Stimulated activated CD4-positive, alpha-beta T cell treated with anti-CD3 and anti-CD28 coated beads, Interleukin-4, amount 100 ng/mL, for 24 hours (primary cell): Measurements from ENCODE around the gene STARD10.

ENCODE experiments used
- DNase-seq: peaks from one replicate; pipeline ENCODE4 v3.0.0-alpha.2; 2020

Gene STARD10

GRCh38 chr11:72742513-72743320 is 51.1 kb downstream of the STARD10 start:
- DNase-seq = no peak

DNA sequence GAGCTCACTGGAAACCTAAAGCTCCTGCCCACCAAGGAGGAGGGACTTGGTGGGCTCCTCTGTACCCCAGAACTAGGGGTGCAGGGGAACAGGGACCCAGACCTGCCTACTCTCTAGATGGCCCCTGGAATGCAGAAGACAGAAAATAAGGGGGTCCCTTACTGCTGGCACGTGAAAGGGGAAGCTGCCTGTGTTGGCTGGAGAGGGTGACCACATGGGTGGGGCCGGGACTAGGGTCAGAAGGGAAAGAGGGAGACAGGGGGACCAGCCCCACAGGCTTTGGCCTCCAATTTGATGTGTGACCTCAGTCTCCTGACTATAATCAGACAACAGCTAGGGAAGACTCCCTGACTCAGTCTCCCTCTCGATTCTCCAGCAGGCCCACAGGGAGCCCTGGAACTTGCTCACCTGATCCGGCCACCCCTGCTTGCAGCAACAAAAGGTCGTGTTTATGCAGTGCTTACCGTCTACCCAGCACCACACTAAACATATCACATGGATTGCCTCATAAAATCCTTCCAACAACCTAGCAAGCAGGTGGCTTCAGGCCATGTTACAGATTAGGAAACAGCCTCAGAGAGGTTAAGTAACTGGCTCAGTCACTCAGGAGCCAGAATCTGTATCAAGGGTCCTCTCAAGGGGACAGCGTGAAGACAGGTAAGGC is 51.9 kb downstream of the STARD10 start:
- no peak for DNase-seq

DNA sequence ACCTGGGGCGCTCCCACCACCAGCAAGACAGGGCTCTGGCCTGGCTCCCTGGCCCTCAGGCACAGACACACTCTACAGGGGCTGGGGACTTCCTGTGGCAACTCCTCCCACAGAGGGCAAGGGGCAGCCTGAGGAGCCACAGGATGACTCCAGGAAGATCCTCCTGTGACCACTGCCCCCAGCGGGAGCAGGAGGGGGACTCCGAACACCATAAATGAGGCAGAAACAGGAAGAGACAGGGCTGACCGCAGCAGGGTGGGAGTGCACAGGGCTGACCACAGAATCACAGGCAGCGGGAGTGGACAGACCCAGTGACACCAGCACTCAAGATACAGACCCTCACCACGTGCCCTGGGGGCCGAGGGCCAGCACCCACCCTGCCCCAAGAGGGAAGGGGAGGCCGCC is 52.4 kb downstream of the STARD10 start:
- no peak for DNase-seq

DNA sequence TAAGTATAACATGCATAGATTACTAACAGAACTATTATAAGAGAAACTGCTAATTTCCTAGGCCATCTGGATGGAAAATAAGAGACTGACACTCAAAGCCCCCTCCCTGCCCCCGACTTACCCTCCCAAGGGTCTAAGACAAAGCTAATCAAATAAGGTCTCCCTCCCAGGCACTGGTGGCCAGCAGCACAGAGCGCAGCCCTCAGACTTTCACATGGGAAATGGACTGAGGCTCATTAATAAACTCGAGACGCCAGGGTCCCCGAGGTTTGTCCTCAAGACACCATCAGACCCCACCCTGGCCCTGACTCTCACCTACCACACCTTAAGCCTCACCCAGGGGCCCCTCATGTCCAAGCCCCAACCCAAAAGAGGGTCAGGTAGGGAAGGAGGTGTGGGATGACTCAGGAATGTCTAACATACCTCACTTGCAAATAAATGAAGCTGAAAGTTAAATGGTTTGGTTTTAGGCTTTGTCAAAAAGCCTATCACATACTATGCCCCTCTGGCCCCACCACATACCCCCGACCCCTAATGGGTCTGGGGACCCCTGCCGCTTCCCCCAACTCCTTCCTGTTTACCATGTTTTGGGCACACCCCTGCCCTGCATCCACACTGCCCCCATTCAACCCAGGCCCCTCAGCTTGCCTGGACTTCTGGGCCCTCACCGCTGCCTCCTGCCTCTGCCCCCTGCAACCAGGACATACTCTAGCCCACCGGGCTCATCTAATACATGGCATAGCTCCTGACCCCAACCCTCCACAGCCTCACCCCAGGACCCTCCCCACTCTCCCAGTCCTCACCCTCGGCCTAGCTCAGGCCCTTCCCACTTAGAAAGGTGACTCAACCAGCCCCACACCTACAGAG is 53.1 kb downstream of the STARD10 start:
- DNase-seq = no peak

DNA sequence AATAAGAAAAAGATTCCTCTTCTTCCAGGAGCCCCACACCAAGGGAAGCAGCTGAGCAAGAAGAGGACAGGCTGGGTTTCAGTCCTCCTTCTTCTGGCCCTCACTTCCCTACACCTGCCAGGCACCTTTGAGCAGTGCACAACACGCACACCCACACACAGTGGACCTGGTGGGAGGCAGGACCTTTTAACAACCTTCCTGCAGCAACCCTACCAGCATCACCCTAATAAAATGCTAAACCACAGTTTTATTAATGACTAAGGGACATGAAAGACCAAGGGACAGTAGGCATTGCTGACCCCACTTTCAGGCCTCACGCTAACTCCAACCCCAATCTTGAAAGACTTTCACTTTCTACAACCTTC is 53.8 kb downstream of the STARD10 start:
- no peak for DNase-seq

DNA sequence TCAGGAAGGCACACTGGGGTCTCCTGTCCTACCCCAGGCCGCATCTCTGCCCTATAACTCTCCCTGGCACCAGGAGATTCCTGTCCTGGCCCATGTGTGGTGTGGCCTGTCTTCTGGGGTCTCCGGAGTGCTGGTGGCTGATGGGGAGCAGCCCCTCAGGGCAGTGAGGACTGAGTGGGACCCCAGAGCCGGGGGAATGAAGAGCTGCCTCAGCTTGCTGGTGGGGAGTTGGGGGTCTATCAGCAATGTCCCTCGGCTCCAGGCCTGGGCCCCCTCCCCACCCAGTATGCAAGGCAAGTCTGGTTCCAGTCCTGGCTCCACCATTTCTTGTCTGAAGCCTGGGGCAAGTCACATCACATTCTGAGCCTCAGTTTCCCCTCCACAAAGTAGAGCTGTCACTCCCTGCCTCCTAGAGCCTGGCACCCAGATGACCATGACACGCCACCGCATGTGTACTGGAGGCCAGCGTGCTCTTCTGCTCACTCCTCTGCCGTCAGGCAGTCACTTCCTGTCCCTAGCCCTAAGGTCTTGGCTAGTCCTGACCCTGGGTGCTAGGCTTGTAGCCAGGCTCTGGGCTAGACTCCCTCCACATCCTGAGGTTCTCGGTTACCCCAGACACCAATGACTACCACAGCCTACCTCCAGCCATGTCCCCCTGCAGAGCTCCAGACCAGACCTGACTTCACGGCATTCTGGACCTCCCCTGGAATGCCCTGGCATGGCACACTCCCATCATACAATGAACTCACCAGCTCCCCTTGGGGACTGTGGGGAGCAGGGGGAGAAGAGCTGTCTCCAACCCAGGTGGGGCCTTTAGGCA is 54.4 kb downstream of the STARD10 start:
- no peak for DNase-seq

GRCh38 chr11:72738199-72739141 is 55.4 kb downstream of the STARD10 start:
- DNase-seq = no peak

DNA sequence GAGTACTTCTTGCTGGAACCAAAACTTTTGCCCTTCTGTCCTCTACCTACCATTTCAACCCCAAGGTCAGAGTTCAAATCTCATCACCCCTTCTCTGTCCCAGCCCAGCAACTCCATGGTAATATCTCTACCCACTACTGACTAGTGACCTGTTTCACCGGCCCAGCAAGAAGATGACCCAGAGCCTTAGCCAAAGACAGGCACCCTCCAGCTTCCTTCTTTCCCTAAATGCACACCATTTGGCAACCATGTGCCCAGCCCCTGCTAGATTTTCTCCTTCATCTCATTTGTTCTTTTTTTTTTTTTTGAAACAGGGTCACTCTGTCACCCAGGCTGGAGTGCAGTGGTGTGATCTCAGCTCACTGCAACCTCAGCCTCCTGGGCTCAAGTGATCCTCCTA is 56.5 kb downstream of the STARD10 start:
- DNase-seq = no peak

- peak; percentile 61 for DNase-seq
These were observed 57.3 kb downstream of the STARD10 start for GRCh38 chr11:72736452-72737069.

DNA sequence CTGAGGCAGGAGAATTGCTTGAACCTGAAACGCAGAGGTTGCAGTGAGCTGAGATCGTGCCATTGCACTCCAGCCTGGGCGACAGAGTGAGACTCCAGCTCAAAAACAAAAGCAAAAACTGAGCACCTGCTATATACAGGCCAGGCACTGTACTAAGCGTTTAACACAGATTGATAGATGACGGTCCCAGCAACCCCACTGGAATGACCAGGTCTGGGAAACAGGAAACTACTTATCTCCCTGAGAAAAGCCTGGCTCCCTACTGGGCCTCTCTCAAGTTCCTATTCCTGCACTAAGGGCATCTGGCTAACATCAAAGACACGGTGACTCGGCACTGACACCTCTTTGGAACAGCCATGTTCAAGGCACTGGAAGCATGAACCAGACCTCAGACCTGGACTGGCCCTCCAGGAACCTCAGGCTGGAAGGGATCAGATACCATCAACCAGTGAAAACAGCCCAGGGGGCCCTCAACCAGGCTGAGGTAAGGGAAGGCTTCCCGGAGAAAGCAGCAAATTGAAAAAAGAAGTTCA is 58.3 kb downstream of the STARD10 start:
- DNase-seq = no peak

DNA sequence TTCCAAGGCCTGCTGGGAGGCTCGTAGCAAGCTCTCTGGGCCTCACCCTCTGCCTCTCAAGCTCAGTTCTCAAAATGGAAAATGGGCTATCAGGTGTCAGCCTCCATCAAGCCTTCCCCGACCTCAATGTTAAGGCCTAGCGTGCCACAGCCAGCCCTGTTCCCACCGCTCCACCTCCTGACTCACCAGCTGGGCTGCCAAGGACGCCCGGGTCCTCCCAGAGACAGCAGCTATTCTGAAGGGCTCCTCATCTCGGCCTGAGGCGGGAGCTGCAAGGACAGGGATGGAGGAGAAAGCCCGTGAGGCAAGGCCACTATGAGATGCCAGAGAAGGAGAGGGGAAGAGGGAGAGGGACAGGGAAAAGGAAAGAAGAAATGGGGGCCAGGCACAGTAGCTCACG is 61.5 kb downstream of the STARD10 start:
- DNase-seq = no peak

- no peak for DNase-seq
These were observed 63.1 kb downstream of the STARD10 start for GRCh38 chr11:72730737-72731136.

DNA sequence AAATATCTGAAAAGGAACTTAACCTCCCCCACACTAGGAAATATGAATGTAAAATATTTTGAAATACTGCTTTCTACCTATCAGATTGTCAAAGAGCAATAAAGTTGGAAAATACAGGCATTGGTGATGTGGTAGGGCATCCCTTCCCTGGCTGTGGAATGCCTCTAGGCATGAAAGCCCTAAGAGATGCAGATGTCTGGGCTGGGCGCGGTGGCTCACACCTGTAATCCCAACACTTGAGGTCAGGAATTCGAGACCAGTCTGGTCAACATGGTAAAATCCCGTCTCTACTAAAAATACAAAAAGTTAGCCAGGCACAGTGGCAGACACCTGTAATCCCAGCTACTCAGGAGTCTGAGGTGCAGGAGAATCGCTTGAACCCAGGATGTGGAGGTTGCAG is 63.6 kb downstream of the STARD10 start:
- no peak for DNase-seq

DNA sequence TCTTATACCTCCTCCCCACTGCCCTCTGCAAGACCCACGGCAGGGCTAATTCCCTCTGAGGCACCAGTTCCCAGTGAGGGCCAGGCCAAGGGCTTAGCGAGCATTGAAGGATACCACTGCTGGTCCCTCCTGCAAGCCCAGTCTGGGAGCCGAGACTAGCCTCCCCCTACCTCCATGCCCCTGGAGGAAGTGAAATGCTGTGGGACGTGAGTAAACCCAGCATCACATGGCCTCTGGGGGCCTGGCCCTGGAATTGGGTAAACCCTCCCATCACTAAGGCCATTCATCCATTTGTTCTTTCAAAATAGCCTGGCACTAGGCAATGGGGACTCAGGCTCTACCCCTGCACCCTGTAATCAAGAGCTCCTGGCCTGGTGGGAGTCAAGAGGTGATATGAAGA is 66.3 kb downstream of the STARD10 start:
- no peak for DNase-seq

DNA sequence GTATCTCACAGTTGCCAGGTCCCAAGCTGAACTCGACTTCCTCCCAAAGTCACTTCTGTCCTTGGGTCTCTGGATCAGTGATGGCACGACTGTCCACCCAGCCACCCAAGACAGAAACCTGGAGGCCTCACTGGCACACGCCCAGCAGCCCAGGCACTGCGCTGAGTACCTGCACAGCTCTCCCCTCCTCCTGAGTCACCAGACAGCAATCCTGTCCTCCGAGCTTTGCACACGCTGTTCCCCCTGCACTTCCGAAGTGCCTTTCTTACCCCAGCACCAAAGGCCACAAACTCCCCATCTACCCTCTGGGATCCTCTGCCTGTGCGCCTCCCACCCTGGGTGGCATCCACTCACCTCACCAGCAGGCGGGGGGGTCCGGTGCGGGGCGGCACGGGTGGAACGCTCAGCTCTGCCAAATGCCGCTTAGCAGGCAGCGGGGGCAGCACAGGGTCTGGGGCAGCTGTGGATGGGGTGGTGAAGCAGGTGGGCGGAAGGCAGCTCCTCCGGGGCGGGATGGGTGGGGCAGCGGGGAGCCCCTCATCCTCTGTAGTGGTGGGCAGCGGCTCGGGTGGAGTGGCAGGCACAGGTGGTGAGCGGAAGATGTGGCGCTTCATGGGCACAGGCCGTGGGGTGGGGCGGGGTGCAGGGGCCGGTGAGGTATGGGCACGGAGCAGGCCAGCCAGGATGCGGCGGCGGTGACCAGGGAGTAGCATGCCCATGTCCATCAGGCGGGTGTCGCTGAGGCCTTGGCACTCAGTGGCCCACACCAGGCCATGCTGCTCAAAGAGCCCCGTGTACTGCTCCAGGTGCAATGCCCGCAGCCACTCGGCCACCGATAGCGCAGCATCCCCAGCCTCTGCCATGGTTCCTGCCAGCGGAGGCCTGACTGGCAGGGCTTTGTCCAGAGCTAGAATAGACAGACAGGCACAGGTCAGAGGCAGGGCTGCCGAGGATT is 67.3 kb downstream of the STARD10 start:
- no peak for DNase-seq

DNA sequence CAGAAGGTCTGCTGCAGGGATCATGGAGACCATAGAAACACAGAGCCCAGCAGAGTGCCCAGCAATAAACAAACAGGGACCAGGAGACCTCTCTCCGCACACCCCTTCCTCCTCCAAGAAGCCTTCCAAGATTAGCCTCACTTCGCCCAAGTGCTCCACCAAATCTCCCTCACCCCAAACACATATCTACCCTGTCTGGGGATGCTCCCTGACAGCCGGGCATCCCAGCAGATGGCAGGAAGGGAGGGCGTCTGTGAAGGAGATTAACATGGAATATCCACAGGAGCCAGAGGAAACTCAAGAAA is 68.2 kb downstream of the STARD10 start:
- DNase-seq = no peak

- peak; percentile 83 for DNase-seq
These were observed 68.8 kb downstream of the STARD10 start for GRCh38 chr11:72724851-72725723.

- no peak for DNase-seq
These were observed 69.8 kb downstream of the STARD10 start for GRCh38 chr11:72724021-72724551.

DNA sequence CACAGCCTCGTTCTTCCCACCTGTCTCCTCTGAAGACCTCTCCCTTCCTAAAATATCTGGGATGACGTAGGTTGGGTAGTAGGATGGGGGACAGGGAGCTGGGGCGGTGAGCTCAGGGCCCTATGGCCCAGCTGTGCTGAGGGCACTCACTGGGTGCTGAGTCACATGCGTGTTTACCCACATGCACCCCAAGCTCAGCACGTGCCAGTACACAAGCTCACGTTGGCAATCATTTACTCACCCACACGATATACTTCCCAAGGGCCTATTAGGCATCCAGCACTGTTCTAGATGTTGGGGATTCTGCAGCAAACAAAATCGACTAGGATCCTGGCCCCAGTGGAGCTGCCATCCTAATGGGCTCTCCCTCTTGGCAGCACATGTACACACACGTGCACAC is 70.3 kb downstream of the STARD10 start:
- DNase-seq = no peak
